Lower leg skin (tissue), 4 donors: ENCODE measurements around the gene ABCA3. TPM values are rescaled to one million over a fixed set of nuclear protein-coding genes. Genes with fewer than 3 reads are reported as not detected.

Experiments used
- DNase-seq, 2 donors: peaks; one replicate each; pipeline ENCODE4 v3.0.0-alpha.2; 2019; ENCODE audit warnings: low spot score in 2 of 2
- H3K4me3 ChIP-seq: fragments of 200-600 bp; sonication (generic); 2 replicates; pipeline ENCODE4 v1.5.1; 2017; ENCODE audit warnings: mild to moderate bottlenecking, low read depth; ENCODE audit not compliant: poor library complexity, severe bottlenecking
- POLR2A ChIP-seq, 2 donors: fragments of 450-650 bp; IDR thresholded peaks; one replicate each; pipeline ENCODE4 v1.6.1; 2016 to 2017; ENCODE audit warnings: antibody characterized with exemption in 2 of 2, mild to moderate bottlenecking in 1 of 2, moderate library complexity in 1 of 2
- WGBS, 2 donors: methylation state at CpG; one replicate each; pipeline ENCODE4 v1.1.5; 2018; 5-methylcytosine and 5-hydroxymethylcytosine counted together
- intact Hi-C: fragments of 100-400 bp; cut with DNase I; formaldehyde crosslinking; loops from one replicate; pipeline ENCODE4 v1.15.0; 2023; ENCODE audit warnings: low total_unique reads
- total RNA-seq, 4 donors: library from RNA; depleted of rRNA; stranded (reverse); fragments of >200 nt; gene quantifications; one replicate each; pipeline ENCODE4 v1.1.0, GENCODE V29; 2016
- TF ChIP-seq, protein P1 (sequence below), 3 donors: fragments of 450-650 bp; IDR thresholded peaks; one replicate each; pipeline ENCODE4 v1.5.1; 2016; ENCODE audit warnings: antibody characterized with exemption in 3 of 3, mild to moderate bottlenecking in 3 of 3, moderate library complexity in 2 of 3

The ABCA3 gene
- total RNA-seq, 4 donors from 2014 or later = 5.4 to 10.3 (median 9.5) TPM

DNA sequence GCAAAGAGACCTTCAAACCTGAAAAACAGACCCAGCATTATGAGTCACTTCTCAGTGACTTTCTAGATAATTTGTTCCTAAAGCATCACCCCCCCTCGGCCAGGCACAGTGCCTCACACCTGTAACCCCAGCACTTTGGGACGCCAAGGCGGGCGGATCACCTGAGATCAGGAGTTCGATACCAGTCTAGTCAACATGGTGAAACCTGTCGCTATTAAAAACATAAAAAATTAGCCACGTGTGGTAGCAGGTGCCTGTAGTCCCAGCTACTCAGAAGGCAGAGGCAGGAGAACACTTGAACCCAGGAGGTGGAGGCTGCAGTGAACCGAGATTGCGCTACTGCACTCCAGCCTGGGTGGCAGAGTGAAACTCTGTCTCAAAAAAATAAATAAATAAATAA lies 48.3 kb downstream of the ABCA3 start:
- TF ChIP-seq, protein P1, sequence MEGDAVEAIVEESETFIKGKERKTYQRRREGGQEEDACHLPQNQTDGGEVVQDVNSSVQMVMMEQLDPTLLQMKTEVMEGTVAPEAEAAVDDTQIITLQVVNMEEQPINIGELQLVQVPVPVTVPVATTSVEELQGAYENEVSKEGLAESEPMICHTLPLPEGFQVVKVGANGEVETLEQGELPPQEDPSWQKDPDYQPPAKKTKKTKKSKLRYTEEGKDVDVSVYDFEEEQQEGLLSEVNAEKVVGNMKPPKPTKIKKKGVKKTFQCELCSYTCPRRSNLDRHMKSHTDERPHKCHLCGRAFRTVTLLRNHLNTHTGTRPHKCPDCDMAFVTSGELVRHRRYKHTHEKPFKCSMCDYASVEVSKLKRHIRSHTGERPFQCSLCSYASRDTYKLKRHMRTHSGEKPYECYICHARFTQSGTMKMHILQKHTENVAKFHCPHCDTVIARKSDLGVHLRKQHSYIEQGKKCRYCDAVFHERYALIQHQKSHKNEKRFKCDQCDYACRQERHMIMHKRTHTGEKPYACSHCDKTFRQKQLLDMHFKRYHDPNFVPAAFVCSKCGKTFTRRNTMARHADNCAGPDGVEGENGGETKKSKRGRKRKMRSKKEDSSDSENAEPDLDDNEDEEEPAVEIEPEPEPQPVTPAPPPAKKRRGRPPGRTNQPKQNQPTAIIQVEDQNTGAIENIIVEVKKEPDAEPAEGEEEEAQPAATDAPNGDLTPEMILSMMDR (IDR thresholded peaks at IDR 0.05) = no peak
- no peak for TF ChIP-seq POLR2A (IDR thresholded peaks at IDR 0.05)
- DNase-seq = no peak
- intact Hi-C loops = no loop called here
- no peak overlapping the region for H3K4me3 ChIP-seq
- 82 to 94% methylated on average over 9 of the region's 9 CpGs for WGBS, 2 donors

DNA sequence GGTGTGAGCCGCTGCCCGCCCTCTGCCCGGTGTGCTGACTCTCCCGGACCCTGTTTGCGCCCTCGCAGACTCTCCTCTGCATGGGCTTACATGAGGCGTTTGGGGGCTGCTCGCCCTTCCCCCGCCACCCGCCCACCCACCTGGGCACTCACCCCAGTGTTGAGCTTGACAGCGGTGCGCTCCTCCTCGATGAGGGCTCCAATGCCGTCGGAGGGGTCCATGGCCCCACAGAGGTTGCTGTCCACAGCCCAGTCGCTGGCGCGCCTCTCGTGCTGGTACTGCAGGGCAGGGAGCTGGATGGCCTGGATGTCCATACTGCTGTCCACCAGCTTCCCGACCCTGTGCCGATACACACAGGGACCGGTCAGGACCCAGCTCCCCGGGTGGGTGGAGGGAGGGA lies 51.2 kb downstream of the ABCA3 start:
- intact Hi-C loops = no loop called here
- H3K4me3 ChIP-seq = no peak overlapping the region
- WGBS, 2 donors = 93 to 97% methylated on average over 17 to 19 of the region's 23 CpGs
- no peak for DNase-seq
- TF ChIP-seq, protein P1 (IDR thresholded peaks at IDR 0.05) = no peak
- no peak for TF ChIP-seq POLR2A (IDR thresholded peaks at IDR 0.05)

DNA sequence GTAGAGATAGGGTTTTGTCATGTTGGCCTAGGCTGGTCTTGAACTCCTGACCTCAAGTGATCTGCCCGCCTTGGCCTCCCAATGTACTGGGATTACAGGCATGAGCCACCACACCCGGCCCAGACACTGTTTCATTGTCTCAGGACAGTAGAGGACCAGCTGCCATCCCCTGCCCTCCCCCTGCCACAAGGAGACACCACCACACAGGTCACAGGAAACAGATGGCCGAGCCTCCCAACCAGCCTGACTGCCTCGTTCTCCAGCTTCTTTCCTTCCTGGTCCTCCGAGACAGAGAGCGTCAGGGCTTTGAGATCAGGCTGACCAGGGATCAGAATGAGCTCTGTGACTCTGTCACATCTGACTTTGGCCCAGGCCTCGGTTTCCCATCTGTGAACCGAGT lies 51.8 kb downstream of the ABCA3 start:
- TF ChIP-seq POLR2A (IDR thresholded peaks at IDR 0.05) = no peak
- TF ChIP-seq, protein P1 (IDR thresholded peaks at IDR 0.05) = no peak
- no peak for DNase-seq
- no peak overlapping the region for H3K4me3 ChIP-seq
- intact Hi-C loops = no loop called here
- 83 to 87% methylated on average over 8 of the region's 8 CpGs for WGBS, 2 donors

DNA sequence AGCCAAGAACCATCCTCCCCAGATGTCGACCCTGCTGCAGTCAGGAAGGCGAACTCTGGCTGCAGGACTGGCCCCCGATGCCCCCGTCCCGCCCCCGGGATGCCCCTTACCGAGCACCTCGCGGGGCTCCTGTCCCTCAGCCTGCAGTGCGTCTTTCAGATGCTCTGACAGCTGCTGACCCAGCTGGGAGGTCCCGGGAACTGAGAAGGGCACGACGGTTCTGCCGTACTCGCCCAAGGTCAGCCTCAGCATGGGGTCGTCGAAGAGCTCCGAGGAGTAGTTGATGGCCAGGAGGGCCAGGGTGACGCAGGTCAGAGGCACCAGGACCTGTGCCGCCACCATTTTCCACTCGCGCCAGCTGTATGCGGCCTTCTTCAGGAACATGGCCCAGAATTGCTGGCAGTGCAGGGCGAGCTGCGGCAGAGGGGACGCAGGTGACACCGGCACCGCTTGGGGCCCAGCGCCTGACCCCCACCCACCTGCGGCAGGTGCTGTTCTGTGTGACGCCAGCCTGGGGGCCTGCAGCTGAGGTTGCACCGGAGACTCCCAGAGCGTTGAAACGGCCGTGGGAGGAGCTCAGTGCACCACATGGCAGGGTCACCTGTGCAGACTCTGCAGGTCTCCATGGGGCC lies 52.5 kb downstream of the ABCA3 start:
- TF ChIP-seq, protein P1 (IDR thresholded peaks at IDR 0.05) = no peak
- TF ChIP-seq POLR2A (IDR thresholded peaks at IDR 0.05) = no peak
- H3K4me3 ChIP-seq = no peak overlapping the region
- no peak for DNase-seq
- WGBS, 2 donors = 85 to 91% methylated on average over 25 to 32 of the region's 35 CpGs
- intact Hi-C loops = no loop called here

DNA sequence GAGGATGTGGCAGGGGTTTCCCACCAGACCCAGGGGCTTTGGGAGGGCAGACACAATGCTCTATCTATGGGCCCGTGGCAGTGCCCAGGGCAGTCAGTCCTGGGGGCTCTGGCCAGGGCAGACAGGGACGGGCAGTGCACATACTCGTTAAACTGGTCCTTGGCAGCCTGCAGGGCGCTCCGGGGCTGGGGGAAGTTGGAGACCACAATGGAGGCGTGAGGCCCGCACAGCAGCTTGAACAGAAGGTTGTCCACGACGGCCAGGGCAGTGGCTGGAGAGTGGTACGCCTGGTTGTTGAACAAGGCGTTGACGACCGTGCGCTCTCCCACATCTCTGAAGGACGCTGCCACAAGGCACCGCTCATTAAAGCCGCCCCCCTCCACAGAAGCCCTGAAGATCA lies 54.0 kb downstream of the ABCA3 start:
- 85 to 90% methylated on average over 5 to 15 of the region's 17 CpGs for WGBS, 2 donors
- TF ChIP-seq, protein P1 (IDR thresholded peaks at IDR 0.05) = no peak
- no peak for TF ChIP-seq POLR2A (IDR thresholded peaks at IDR 0.05)
- intact Hi-C loops = no loop called here

DNA sequence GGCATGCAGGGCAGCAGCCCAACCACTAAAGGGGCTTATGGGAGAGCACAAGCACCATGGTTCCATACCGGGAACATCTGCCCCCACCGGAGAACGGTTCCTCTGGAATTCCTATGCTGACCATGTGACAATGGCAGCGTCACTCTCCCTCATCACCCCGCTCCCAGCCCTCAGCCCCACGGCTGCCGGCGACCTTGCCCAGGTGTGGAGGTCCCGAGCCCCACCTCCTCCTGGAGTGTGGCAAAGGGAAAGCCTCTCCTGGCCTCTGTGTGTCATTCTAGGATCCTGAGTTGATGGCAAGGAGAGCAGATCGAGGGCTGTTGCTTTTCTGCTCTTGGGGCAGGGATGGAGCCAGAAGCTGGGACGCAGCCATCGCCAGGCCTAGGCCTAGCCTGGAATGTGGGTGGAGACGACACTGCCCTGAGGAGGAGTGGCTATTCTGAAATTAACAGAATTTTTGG lies 54.8 kb downstream of the ABCA3 start:
- WGBS, 2 donors = 45 to 71% methylated on average over 7 to 13 of the region's 13 CpGs
- DNase-seq = no peak

More for the DNA sequence above, 54.0 kb downstream of the ABCA3 start:
- DNase-seq = no peak
- H3K4me3 ChIP-seq = no peak overlapping the region

More for the DNA sequence above, 54.8 kb downstream of the ABCA3 start:
- no peak for TF ChIP-seq POLR2A (IDR thresholded peaks at IDR 0.05)
- TF ChIP-seq, protein P1 (IDR thresholded peaks at IDR 0.05) = no peak
- intact Hi-C loops = no loop called here
- no peak overlapping the region for H3K4me3 ChIP-seq
